Large intestine (tissue), 3 donors: Measurements from ENCODE around the gene KDM3B. TPM values are rescaled to one million over a fixed set of nuclear protein-coding genes. Genes with fewer than 3 reads are reported as not detected.

ENCODE experiments used
- DNase-seq, 2 donors: peaks; one replicate each; pipeline versions ENCODE4 v3.0.0 to v3.0.0-alpha.2; 2013
- H3K27ac ChIP-seq: one replicate; pipeline ENCODE4 v1.5.1; 2013; ENCODE audit warnings: low read length
- H3K27me3 ChIP-seq: 2 replicates; pipeline ENCODE4 v1.6.1; 2013; ENCODE audit warnings: low read length; ENCODE audit not compliant: control insufficient read depth, insufficient read depth
- H3K36me3 ChIP-seq: 2 replicates; pipeline ENCODE4 v1.6.1; 2013; ENCODE audit warnings: low read length; ENCODE audit not compliant: control insufficient read depth, insufficient read depth
- H3K4me1 ChIP-seq: one replicate; pipeline ENCODE4 v1.6.1; 2013; ENCODE audit warnings: low read length; ENCODE audit not compliant: control insufficient read depth, insufficient read depth
- H3K4me3 ChIP-seq: one replicate; pipeline ENCODE4 v1.5.1; 2013; ENCODE audit warnings: low read length
- H3K9me3 ChIP-seq: one replicate; pipeline ENCODE4 v1.6.1; 2013; ENCODE audit warnings: mild to moderate bottlenecking, low read depth, low read length, moderate library complexity; ENCODE audit not compliant: control insufficient read depth
- WGBS: methylation state at CpG from one replicate; pipeline ENCODE4 v1.1.5; 2013; ENCODE audit warnings: low lambda C conversion rate; ENCODE audit not compliant: insufficient coverage; 5-methylcytosine and 5-hydroxymethylcytosine counted together
- polyA plus RNA-seq: library from polyadenylated mRNA; unstranded; fragments of 120-200 nt; gene quantifications from one replicate; pipeline ENCODE4 v1.2.1, GENCODE V29; 2013

The KDM3B gene
- polyA plus RNA-seq, 1 donor: 61.1 TPM

- Histone ChIP-seq H3K9me3 (no peaks in the 10 kb centered on the region), H3K36me3 (no peaks in the 10 kb centered on the region), H3K27me3 (no peaks in the 10 kb centered on the region), H3K4me1 (peaks cover 35% of the 10 kb centered on the region), H3K27ac (no peak overlapping the region), H3K4me3 (no peak overlapping the region)
- WGBS: 81% methylated on average over 3 of the region's 6 CpGs
- DNase-seq: no peak
Observed at GRCh38 chr5:138448070-138448469, 95.6 kb downstream of the KDM3B start.

GRCh38 chr5:138448481-138449398 is 96.3 kb downstream of the KDM3B start:
- Histone ChIP-seq H3K9me3 (no peaks in the 10 kb centered on the region), H3K27me3 (no peaks in the 10 kb centered on the region), H3K27ac (no peak overlapping the region), H3K36me3 (no peaks in the 10 kb centered on the region), H3K4me1 (peaks cover 33% of the 10 kb centered on the region), H3K4me3 (no peak overlapping the region)
- DNase-seq: peak in 1 of 2 donors; percentile 18
- WGBS: 50% methylated on average over 1 of the region's 9 CpGs

GRCh38 chr5:138449501-138450239 is 97.2 kb downstream of the KDM3B start:
- Histone ChIP-seq H3K9me3 (no peaks in the 10 kb centered on the region), H3K27ac (no peak overlapping the region), H3K36me3 (no peaks in the 10 kb centered on the region), H3K27me3 (peaks cover 4% of the 10 kb centered on the region), H3K4me1 (peaks cover 24% of the 10 kb centered on the region), H3K4me3 (no peak overlapping the region)
- peak; percentile 66 to 71 for DNase-seq
- WGBS: 0% methylated on average over 3 of the region's 22 CpGs

- WGBS: no CpG with 5 or more reads among the region's 5 CpGs
- Histone ChIP-seq H3K4me1 (peaks cover 12% of the 10 kb centered on the region), H3K36me3 (no peaks in the 10 kb centered on the region), H3K27me3 (peaks cover 11% of the 10 kb centered on the region), H3K4me3 (no peak overlapping the region), H3K9me3 (no peaks in the 10 kb centered on the region), H3K27ac (no peak overlapping the region)
- DNase-seq: no peak
Observed at GRCh38 chr5:138450971-138451370, 98.5 kb downstream of the KDM3B start.

GRCh38 chr5:138452720-138453119 is 100.2 kb downstream of the KDM3B start:
- Histone ChIP-seq H3K36me3 (no peaks in the 10 kb centered on the region), H3K4me1 (peaks cover 2% of the 10 kb centered on the region), H3K9me3 (no peaks in the 10 kb centered on the region), H3K27ac (no peak overlapping the region), H3K27me3 (peaks cover 21% of the 10 kb centered on the region), H3K4me3 (no peak overlapping the region)
- DNase-seq: no peak
- 100% methylated on average over 2 of the region's 6 CpGs for whole genome bisulfite sequencing

GRCh38 chr5:138453590-138453989 is 101.1 kb downstream of the KDM3B start:
- H3K36me3 ChIP-seq: no peaks in the 10 kb centered on the region
- no peak for DNase-seq
- peaks cover 6% of the 10 kb centered on the region for H3K4me1 ChIP-seq
- WGBS: no CpG with 5 or more reads among the region's 13 CpGs
- no peak overlapping the region for H3K27ac ChIP-seq
- peaks cover 21% of the 10 kb centered on the region for H3K27me3 ChIP-seq
- no peaks in the 10 kb centered on the region for H3K9me3 ChIP-seq
- no peak overlapping the region for H3K4me3 ChIP-seq

- Histone ChIP-seq H3K9me3 (no peaks in the 10 kb centered on the region), H3K4me3 (no peak overlapping the region), H3K4me1 (peaks cover 11% of the 10 kb centered on the region), H3K36me3 (no peaks in the 10 kb centered on the region), H3K27me3 (peaks cover 21% of the 10 kb centered on the region), H3K27ac (no peak overlapping the region)
- DNase-seq: no peak
- no CpG with 5 or more reads among the region's 8 CpGs for WGBS
Observed at GRCh38 chr5:138454121-138454520, 101.6 kb downstream of the KDM3B start.

- H3K9me3 ChIP-seq: no peaks in the 10 kb centered on the region
- H3K4me1 ChIP-seq: peaks cover 20% of the 10 kb centered on the region
- no peaks in the 10 kb centered on the region for H3K36me3 ChIP-seq
- peaks cover 21% of the 10 kb centered on the region for H3K27me3 ChIP-seq
- no peak overlapping the region for H3K27ac ChIP-seq
- no peak overlapping the region for H3K4me3 ChIP-seq
- 31% methylated on average over 2 of the region's 11 CpGs for WGBS
- DNase-seq: no peak
Observed at GRCh38 chr5:138455232-138455930, 102.9 kb downstream of the KDM3B start.

GRCh38 chr5:138457531-138458275 is 105.2 kb downstream of the KDM3B start:
- H3K9me3 ChIP-seq: no peaks in the 10 kb centered on the region
- DNase-seq: no peak
- H3K27me3 ChIP-seq: peaks cover 21% of the 10 kb centered on the region
- H3K27ac ChIP-seq: no peak overlapping the region
- peaks cover 20% of the 10 kb centered on the region for H3K4me1 ChIP-seq
- WGBS: 60% methylated on average over 1 of the region's 12 CpGs
- H3K4me3 ChIP-seq: no peak overlapping the region
- no peaks in the 10 kb centered on the region for H3K36me3 ChIP-seq
